ENCODE data around the gene RFX1. TPM values are rescaled to one million over a fixed set of nuclear protein-coding genes. Genes with fewer than 3 reads are reported as not detected.
"Not testable (repeated sequence)": the region's sequence is repeated elsewhere in the genome, so short reads cannot be mapped to it uniquely, and the experiment has no call there.

Gene RFX1
- total RNA-seq, 2 experiments from 2014 or later = 4.4 to 17.4 TPM

DNA sequence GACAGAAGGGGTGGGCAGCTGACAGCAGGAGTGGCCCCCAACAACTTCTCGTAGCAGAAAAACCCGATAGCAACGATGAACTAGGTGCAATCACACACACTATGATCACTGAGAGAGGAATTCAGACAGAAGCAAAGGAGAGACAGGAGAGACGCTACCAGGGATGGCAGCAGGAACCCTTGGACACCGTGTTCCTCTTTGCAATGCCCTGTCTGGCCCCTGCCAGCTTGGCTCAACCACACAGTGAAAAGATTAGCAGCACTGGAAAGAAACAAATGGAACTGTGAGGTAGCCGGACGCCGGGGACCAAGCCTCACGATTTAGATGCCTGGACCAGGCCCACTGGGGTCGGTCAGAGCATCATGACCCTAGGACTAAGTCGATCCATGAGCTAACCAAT is 30.2 kb downstream of the RFX1 start:
- H3K9me3 ChIP-seq (ENCODE audit: low read length) = no peaks in the 10 kb centered on the region
- TF ChIP-seq EZH2phosphoT487 (IDR thresholded peaks at IDR 0.05; ENCODE audit: borderline replicate concordance, low read depth, low read length) = no peak
- TF ChIP-seq, protein P1, sequence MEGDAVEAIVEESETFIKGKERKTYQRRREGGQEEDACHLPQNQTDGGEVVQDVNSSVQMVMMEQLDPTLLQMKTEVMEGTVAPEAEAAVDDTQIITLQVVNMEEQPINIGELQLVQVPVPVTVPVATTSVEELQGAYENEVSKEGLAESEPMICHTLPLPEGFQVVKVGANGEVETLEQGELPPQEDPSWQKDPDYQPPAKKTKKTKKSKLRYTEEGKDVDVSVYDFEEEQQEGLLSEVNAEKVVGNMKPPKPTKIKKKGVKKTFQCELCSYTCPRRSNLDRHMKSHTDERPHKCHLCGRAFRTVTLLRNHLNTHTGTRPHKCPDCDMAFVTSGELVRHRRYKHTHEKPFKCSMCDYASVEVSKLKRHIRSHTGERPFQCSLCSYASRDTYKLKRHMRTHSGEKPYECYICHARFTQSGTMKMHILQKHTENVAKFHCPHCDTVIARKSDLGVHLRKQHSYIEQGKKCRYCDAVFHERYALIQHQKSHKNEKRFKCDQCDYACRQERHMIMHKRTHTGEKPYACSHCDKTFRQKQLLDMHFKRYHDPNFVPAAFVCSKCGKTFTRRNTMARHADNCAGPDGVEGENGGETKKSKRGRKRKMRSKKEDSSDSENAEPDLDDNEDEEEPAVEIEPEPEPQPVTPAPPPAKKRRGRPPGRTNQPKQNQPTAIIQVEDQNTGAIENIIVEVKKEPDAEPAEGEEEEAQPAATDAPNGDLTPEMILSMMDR (conservative IDR thresholded peaks at IDR 0.05; ENCODE audit: low read length) = no peak
- no peak for DNase-seq (ENCODE audit: low spot score)
- no peaks in the 10 kb centered on the region for H3K79me2 ChIP-seq (ENCODE audit: insufficient read depth, low read depth, low read length)
- peaks cover 40% of the 10 kb centered on the region for H3K36me3 ChIP-seq (ENCODE audit: insufficient read depth, low read length)
- H3K9me2 ChIP-seq (ENCODE audit: insufficient read depth, low read length) = no peaks in the 10 kb centered on the region
- peaks cover 33% of the 10 kb centered on the region for H3K4me1 ChIP-seq (ENCODE audit: insufficient read depth, low read length, poor library complexity, severe bottlenecking)
- BruUV-seq (replicated peaks) = no TSS peak
- H4K20me1 ChIP-seq (ENCODE audit: insufficient read depth, low read length) = no peaks in the 10 kb centered on the region
- no peak overlapping the region for H3K4me3 ChIP-seq (ENCODE audit: low read depth, low read length, poor library complexity, severe bottlenecking)
- H2AFZ ChIP-seq (ENCODE audit: low read length) = no peak overlapping the region
- ChIA-PET CTCF (ENCODE audit: unreplicated experiment) (no interaction called here), POLR2A (no interaction called here)
- no peak overlapping the region for H3K4me2 ChIP-seq (ENCODE audit: low read length)
- intact Hi-C loops (cut with micrococcal nuclease; ENCODE audit: unreplicated experiment) = no loop called here
- H3K27ac ChIP-seq (ENCODE audit: low read depth, low read length, poor library complexity, severe bottlenecking) = no peak overlapping the region

DNA sequence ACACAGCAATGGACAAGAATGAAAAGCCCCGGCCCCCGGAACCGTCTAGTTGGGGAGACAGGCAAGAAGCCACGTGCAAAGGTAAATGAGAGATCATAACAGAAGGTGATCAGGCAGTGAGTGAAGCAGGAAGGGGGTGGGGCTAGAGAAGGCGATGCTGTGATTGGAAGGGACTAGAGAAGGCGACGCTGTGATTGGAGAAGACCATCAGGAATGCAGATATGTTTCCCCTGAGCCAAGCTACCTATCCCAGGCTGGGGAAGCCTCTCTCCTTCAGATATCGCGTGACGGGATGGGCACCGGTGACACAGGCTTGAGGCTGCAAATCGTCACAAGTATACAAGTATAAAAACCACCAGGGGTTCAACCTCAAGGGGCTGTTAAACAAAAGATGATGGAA is 32.0 kb downstream of the RFX1 start:
- TF ChIP-seq EZH2phosphoT487 (IDR thresholded peaks at IDR 0.05; ENCODE audit: borderline replicate concordance, low read depth, low read length) = no peak
- TF ChIP-seq, protein P1 (conservative IDR thresholded peaks at IDR 0.05; ENCODE audit: low read length) = no peak
- ChIA-PET POLR2A (no interaction called here), CTCF (ENCODE audit: unreplicated experiment) (no interaction called here)
- Histone ChIP-seq H3K9me2 (ENCODE audit: insufficient read depth, low read length) (no peaks in the 10 kb centered on the region), H2AFZ (ENCODE audit: low read length) (peak overlapping the region; percentile 49; the same call in 1 of the 2 replicates), H3K4me3 (ENCODE audit: low read depth, low read length, poor library complexity, severe bottlenecking) (no peak overlapping the region), H3K36me3 (ENCODE audit: insufficient read depth, low read length) (peaks cover 38% of the 10 kb centered on the region), H4K20me1 (ENCODE audit: insufficient read depth, low read length) (no peaks in the 10 kb centered on the region), H3K79me2 (ENCODE audit: insufficient read depth, low read depth, low read length) (no peaks in the 10 kb centered on the region), H3K27ac (ENCODE audit: low read depth, low read length, poor library complexity, severe bottlenecking) (peak overlapping the region; percentile 21), H3K9me3 (ENCODE audit: low read length) (no peaks in the 10 kb centered on the region), H3K4me1 (ENCODE audit: insufficient read depth, low read length, poor library complexity, severe bottlenecking) (peaks cover 24% of the 10 kb centered on the region), H3K4me2 (ENCODE audit: low read length) (peak overlapping the region; percentile 57)
- DNase-seq (ENCODE audit: low spot score) = peak; percentile 84
- intact Hi-C loops (cut with micrococcal nuclease; ENCODE audit: unreplicated experiment) = no loop called here
- no TSS peak for BruUV-seq (replicated peaks)

DNA sequence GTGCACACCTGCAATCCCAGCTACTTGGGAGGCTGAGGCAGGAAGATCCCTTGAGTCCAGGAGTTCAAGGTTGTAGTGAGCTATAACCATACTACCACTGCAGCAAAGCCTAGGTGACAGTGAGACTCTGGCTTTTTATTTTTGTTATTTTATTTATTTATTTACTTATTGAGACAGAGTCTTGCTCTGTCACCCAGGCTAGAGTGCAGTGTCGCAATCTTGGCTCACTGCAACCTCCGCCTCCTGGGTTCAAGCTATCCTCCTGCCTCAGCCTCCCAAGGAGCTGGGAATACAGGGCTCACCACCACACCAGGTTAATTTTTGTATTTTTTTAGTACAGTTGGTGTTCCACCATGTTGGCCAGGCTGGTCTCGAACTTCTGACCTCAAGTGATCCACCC is 32.6 kb downstream of the RFX1 start:
- H3K4me3 ChIP-seq (ENCODE audit: low read depth, low read length, poor library complexity, severe bottlenecking); H3K79me2 ChIP-seq (ENCODE audit: insufficient read depth, low read depth, low read length); H4K20me1 ChIP-seq (ENCODE audit: insufficient read depth, low read length); DNase-seq (ENCODE audit: low spot score); H3K4me2 ChIP-seq (ENCODE audit: low read length); BruUV-seq (replicated peaks); CTCF ChIA-PET (ENCODE audit: unreplicated experiment); POLR2A ChIA-PET; H3K9me3 ChIP-seq (ENCODE audit: low read length); intact Hi-C loops (cut with micrococcal nuclease; ENCODE audit: unreplicated experiment); H3K9me2 ChIP-seq (ENCODE audit: insufficient read depth, low read length): not testable (repeated sequence)
- H2AFZ ChIP-seq (ENCODE audit: low read length) = peak overlapping the region; percentile 49; the same call in 1 of the 2 replicates
- H3K4me1 ChIP-seq (ENCODE audit: insufficient read depth, low read length, poor library complexity, severe bottlenecking) = peaks cover 19% of the 10 kb centered on the region
- H3K36me3 ChIP-seq (ENCODE audit: insufficient read depth, low read length) = peaks cover 44% of the 10 kb centered on the region
- H3K27ac ChIP-seq (ENCODE audit: low read depth, low read length, poor library complexity, severe bottlenecking) = peak overlapping the region; percentile 21

Data from OCI-LY7 (cell line).